Adipose tissue (tissue), 3 donors: ENCODE results near the gene ZNF362. TPM values are rescaled to one million over a fixed set of nuclear protein-coding genes. Genes with fewer than 3 reads are reported as not detected.
"Not testable (repeated sequence)": the region's sequence is repeated elsewhere in the genome, so short reads cannot be mapped to it uniquely, and the experiment has no call there.

Experiments used
- H3K27ac ChIP-seq: one replicate; pipeline ENCODE4 v1.5.1; 2013; ENCODE audit warnings: low read depth, low read length
- WGBS, 3 donors: extraction: QIAGEN DNeasy Blood & Tissue Kit; methylation state at CpG; one replicate each; pipeline ENCODE4 v1.1.7; 2013; 5-methylcytosine and 5-hydroxymethylcytosine counted together
- polyA plus RNA-seq, 3 donors: library from polyadenylated mRNA; stranded (reverse); fragments of 200-250 nt; gene quantifications; one replicate each; pipeline ENCODE4 v1.2.3, GENCODE V29; 2013
- donor health status: healthy with polysubstance abuse.
- donor health status: Bipolar disorder and iron deficiency.
- donor health status: healthy.

The ZNF362 gene, protein sequence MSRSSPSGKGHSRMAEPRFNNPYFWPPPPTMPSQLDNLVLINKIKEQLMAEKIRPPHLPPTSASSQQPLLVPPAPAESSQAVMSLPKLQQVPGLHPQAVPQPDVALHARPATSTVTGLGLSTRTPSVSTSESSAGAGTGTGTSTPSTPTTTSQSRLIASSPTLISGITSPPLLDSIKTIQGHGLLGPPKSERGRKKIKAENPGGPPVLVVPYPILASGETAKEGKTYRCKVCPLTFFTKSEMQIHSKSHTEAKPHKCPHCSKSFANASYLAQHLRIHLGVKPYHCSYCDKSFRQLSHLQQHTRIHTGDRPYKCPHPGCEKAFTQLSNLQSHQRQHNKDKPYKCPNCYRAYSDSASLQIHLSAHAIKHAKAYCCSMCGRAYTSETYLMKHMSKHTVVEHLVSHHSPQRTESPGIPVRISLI
- 10 to 100 TPM in 2 of 3 donors, 1 to 10 TPM in 1; 7.8 to 17.8 (median 14.4) TPM for polyA plus RNA-seq

GRCh38 chr1:33256471-33257206 lies at the start of gene ZNF362:
Gene ZNF362, plus strand, starts transcription at chr1:33256492. Its CDS starts 14,083 bp downstream, at chr1:33270575.
- WGBS, 3 donors, result 0 to 1% (median 0%) methylated on average over 51 to 88 of the region's 88 CpGs
- no peak within 1 kb of the TSS for H3K27ac ChIP-seq

GRCh38 chr1:33211972-33212371 lies 44.3 kb upstream of the ZNF362 start:
- H3K27ac ChIP-seq, result no peak overlapping the region
- 92 to 98% (median 97%) methylated on average over 3 of the region's 3 CpGs for whole genome bisulfite sequencing, 3 donors

DNA sequence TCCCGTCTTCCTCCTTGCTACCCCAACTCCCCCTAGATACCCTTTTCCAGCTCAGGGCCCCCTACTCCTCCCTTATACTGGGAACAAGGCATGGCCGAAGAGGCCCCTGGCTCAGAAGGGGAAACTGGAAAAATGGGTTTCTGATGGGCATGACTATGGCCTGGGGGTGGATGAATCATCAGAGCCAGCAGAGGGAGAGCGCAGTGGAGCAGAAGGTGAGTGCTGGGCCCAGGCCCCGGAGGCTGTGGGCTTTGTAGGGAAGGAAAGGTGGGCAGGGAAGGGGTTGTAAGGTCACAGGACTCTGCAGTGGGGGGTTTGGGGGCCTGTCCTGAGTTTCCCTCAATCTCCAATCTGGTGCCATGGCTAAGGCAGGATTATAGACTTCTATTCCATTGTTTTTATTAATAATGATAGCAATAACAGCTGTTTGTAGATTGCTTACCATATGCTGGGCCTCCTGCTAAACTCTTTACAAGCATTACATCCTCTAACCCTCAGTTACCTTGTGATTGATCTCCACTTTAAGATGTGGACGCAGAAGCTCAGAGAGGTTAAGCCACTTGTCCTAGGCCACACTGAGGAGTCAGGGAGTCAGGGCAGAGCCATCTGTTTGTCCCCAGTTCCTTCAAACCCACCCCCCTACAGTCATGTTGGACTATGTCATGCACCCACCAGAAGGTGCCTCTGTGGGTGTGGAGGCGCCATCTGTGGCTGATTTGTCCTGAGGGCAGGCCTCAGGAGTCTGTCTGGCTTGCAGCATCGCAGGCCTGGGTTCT lies 36.2 kb upstream of the ZNF362 start:
- H3K27ac ChIP-seq, result no peak overlapping the region
- 84 to 89% (median 84%) methylated on average over 7 of the region's 7 CpGs for WGBS, 3 donors

- 57 to 67% (median 64%) methylated on average over 12 of the region's 12 CpGs for WGBS, 3 donors
- H3K27ac ChIP-seq, result no peak overlapping the region
Observed at GRCh38 chr1:33220676-33221384, 35.5 kb upstream of the ZNF362 start.

- no peak overlapping the region for H3K27ac ChIP-seq
- 53 to 77% (median 76%) methylated on average over 2 of the region's 2 CpGs for WGBS, 3 donors
Observed at GRCh38 chr1:33221385-33221758, 34.9 kb upstream of the ZNF362 start.

GRCh38 chr1:33222381-33222780 lies 33.9 kb upstream of the ZNF362 start:
- 67 to 88% (median 69%) methylated on average over 1 of the region's 1 CpG for WGBS, 3 donors
- no peak overlapping the region for H3K27ac ChIP-seq

DNA sequence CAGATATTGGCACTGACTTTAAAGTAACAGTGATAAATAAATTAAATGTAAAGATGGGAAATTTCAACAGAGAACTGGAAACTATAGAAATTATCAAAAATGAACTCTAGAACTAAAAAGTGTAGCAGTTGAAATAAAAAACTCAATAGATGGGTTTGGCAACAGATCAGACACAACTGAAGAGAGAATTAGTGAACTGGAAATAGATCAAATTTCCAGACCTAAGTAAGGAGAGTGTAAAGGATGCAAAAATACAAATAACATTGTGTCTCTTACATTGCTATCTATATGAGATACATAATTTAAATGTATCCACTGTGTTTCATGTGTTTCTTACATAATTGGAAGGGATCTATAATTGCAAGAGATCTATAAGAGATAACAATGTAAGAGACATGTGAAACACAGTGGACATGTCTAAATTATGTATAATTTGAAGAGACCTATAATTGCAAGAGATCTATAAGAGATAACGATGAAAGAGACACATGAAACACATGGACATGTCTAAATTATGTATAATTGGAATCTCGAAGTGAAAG lies 32.1 kb upstream of the ZNF362 start:
- WGBS, 3 donors, result 70 to 89% (median 85%) methylated on average over 2 of the region's 2 CpGs
- no peak overlapping the region for H3K27ac ChIP-seq

DNA sequence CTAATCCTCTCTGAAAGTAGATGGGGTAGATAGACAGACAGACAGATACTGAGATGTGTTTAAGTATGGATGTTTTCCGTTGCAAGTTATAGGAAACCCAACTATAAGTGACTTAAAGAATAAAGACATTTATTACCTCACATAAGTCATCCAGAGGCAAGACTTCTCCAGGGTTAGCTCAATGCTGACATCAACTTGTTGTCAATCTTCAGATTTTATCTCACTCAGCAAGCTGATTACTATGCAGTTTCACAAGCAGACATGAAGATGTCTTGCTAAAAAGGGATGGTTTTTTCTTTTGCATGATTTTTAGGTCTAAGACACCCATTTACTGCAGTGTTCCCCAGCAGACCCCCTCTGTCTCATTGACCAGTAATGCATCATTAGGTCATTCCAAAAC lies 30.7 kb upstream of the ZNF362 start:
- H3K27ac ChIP-seq, result no peak overlapping the region
- 55 to 85% (median 79%) methylated on average over 1 of the region's 1 CpG for WGBS, 3 donors

GRCh38 chr1:33228935-33229487 lies 27.3 kb upstream of the ZNF362 start:
- H3K27ac ChIP-seq, result no peak overlapping the region
- WGBS, 3 donors, result 25 to 42% (median 30%) methylated on average over 5 of the region's 5 CpGs

DNA sequence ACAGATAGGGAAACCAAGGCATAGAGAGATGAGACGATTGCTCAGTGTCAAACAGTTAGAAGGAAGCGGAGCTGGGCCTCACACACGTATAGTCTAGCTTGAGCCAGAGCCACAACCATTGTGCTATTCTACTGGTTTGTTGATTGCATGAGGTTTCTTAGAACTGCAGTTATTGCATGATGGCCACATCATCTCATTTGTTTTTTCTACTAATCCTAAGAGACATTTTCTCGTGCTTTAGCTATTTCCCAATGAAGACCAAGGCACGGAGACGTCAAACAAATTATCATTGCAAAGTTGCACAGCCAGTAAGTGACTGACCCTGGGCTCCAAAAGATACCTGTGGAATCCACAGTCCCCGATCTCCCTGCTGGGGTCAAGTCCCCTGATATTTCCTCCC lies 25.1 kb upstream of the ZNF362 start:
- H3K27ac ChIP-seq, result no peak overlapping the region
- 83 to 91% (median 85%) methylated on average over 7 of the region's 7 CpGs for WGBS, 3 donors

- WGBS, 3 donors, result 80 to 94% (median 92%) methylated on average over 3 of the region's 3 CpGs
- H3K27ac ChIP-seq, result no peak overlapping the region
Observed at GRCh38 chr1:33232716-33233115, 23.6 kb upstream of the ZNF362 start.

- WGBS, 3 donors, result 58 to 63% (median 62%) methylated on average over 4 of the region's 4 CpGs
- no peak overlapping the region for H3K27ac ChIP-seq
Observed at GRCh38 chr1:33234131-33234530, 22.2 kb upstream of the ZNF362 start.

DNA sequence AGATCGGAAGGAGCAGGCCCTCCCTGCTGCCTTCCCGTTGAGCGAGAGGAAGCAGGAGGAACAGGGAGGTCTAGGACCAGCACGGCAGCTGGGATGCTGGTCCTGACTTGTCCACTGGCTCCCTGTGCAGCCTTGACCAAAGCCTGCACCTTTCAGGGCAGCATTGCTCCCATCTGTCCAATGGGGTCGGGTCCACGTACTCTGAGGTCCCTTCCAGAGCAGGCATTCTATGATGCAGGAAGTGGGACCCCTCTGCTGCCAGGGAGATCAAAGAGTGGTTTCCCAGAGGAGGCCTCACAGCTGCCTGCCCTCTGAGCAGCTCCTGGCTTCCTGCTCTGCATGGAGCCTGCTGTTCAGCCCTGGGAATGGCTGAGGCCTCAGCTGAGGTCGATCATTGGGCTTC lies 21.7 kb upstream of the ZNF362 start:
- no peak overlapping the region for H3K27ac ChIP-seq
- WGBS, 3 donors, result 50 to 74% (median 58%) methylated on average over 7 of the region's 7 CpGs

DNA sequence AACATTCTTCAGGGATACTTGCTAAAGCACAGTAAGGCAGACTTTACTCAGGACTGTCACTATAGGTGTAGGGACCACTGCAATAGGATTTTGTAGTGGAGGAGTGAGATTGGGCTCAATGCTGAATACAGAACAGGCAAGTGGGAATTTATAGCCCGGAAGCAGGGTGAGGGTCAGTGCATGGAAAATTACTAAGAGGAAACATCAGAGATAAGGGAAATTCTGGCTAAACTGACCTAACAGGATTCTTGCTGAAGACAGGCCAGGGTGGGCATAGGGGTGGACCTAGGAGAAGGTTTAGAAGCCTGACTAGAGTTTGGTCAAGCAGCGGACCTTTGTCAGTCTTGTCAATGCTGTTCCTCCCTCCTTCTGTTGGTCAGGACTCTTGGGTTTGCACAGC lies 20.8 kb upstream of the ZNF362 start:
- WGBS, 3 donors, result 78 to 87% (median 86%) methylated on average over 2 of the region's 2 CpGs
- H3K27ac ChIP-seq, result no peak overlapping the region

- no peak overlapping the region for H3K27ac ChIP-seq
- WGBS, 3 donors, result 76 to 90% (median 84%) methylated on average over 2 of the region's 2 CpGs
Observed at GRCh38 chr1:33236498-33236897, 19.8 kb upstream of the ZNF362 start.

- H3K27ac ChIP-seq, result no peak overlapping the region
- 77 to 90% (median 82%) methylated on average over 6 of the region's 6 CpGs for WGBS, 3 donors
Observed at GRCh38 chr1:33237579-33237978, 18.7 kb upstream of the ZNF362 start.

DNA sequence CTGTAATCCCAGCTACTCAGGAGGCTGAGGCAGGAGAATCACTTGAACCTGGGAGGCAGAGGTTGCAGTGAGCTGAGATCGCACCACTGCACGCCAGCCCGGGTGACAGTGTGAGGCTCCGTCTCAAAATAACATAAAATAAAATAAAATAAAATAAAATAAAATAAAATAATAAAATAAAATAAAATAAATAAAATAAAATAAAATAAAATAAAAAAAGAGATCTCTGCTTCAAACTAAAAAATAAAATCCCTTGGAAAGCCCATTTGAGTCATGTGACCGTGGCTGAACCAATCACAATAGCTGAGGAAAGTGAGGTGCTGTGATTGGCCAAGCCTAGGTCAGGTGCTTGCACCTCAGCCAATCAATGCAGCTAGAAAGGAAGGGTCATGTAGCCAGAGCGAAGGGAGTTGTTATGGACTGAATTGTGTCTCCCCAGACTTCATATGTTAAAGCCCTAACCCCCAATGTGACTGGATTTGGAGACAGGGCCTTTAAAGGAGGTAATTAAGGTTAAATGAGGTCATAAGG lies 18.0 kb upstream of the ZNF362 start:
- WGBS, 3 donors, result 96 to 97% (median 97%) methylated on average over 6 of the region's 6 CpGs
- H3K27ac ChIP-seq, result not testable (repeated sequence)

DNA sequence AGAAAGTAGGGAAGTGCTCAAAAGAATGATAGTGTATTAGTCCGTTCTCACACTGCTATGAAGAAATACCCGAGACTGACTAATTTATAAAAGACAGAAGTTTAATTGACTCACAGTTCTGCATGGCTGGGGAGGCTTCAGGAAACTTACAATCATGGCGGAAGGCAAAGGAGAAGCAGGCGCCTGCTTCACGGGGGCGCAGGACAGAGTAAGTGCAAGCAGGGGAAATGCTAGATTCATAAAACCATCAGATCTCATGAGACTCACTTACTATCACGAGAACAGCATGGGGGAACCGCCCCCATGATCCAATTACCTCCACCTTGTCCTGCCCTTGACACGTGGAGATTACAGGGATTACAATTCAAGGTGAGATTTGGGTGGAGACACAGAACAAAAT lies 16.9 kb upstream of the ZNF362 start:
- WGBS, 3 donors, result 63 to 80% (median 77%) methylated on average over 9 of the region's 9 CpGs
- H3K27ac ChIP-seq, result not testable (repeated sequence)
